Gastrocnemius medialis (tissue), 4 donors: ENCODE measurements around the gene SGCA. TPM values are rescaled to one million over a fixed set of nuclear protein-coding genes. Genes with fewer than 3 reads are reported as not detected.

ENCODE experiments used
- ATAC-seq, 2 donors: fragments of 150-250 bp; one replicate each; pipeline ENCODE4 v1.9.1; 2016
- DNase-seq, 2 donors: peaks; one replicate each; pipeline ENCODE4 v3.0.0-alpha.2; 2019
- H3K27ac ChIP-seq, 4 donors: fragments of 200-600 bp; sonication (generic); 1 replicate in 1 of 4; 2 replicates in 3 of 4; pipeline ENCODE4 v1.5.1; 2016 to 2018; ENCODE audit warnings: mild to moderate bottlenecking in 2 of 4, moderate library complexity in 1 of 4
- H3K27me3 ChIP-seq, 3 donors: fragments of 200-600 bp; sonication (generic) in 2 of 3; 1 replicate in 1 of 3; 2 replicates in 2 of 3; pipeline versions ENCODE4 v1.5.1 to v1.6.0; 2016 to 2019; ENCODE audit warnings: mild to moderate bottlenecking in 1 of 3, moderate library complexity in 1 of 3
- H3K36me3 ChIP-seq, 2 donors: fragments of 200-600 bp; sonication (generic) in 1 of 2; one replicate each; pipeline ENCODE4 v1.5.1; 2017 to 2018
- H3K4me1 ChIP-seq, 2 donors: fragments of 200-600 bp; sonication (generic) in 1 of 2; one replicate each; pipeline ENCODE4 v1.5.1; 2016 to 2017; ENCODE audit warnings: mild to moderate bottlenecking in 2 of 2
- H3K4me3 ChIP-seq, 4 donors: fragments of 200-600 bp; sonication (generic) in 3 of 4; 1 replicate in 1 of 4; 2 replicates in 3 of 4; pipeline ENCODE4 v1.5.1; 2016 to 2019; ENCODE audit warnings: mild to moderate bottlenecking in 2 of 4
- H3K9me3 ChIP-seq, 3 donors: fragments of 200-600 bp; sonication (generic) in 2 of 3; 1 replicate in 1 of 3; 2 replicates in 2 of 3; pipeline ENCODE4 v1.5.1; 2016 to 2019
- CTCF ChIP-seq, 5 experiments: fragments of 450-650 bp in 3 of 5; fragments of 200-600 bp in 2 of 5; sonication (generic) in 2 of 5; IDR thresholded peaks in 4 of 5; conservative IDR thresholded peaks in 1 of 5; 1 replicate in 4 of 5; 2 replicates in 1 of 5; pipeline ENCODE4 v1.5.1; 2016 to 2019; ENCODE audit warnings: antibody characterized with exemption in 5 of 5, mild to moderate bottlenecking in 3 of 5, moderate library complexity in 3 of 5
- POLR2A ChIP-seq, 2 donors: fragments of 450-650 bp; IDR thresholded peaks; one replicate each; pipeline ENCODE4 v1.6.1; 2017; ENCODE audit warnings: antibody characterized with exemption in 2 of 2, mild to moderate bottlenecking in 2 of 2, moderate library complexity in 2 of 2
- in situ Hi-C, 4 donors: fragments of 200-750 bp; cut with MboI; loops; one replicate each; pipeline versions ENCODE4 v1.15.0 to v1.8.0; 2017; ENCODE audit warnings: low sequenced_read_pairs in 4 of 4
- intact Hi-C: fragments of 100-400 bp; cut with DNase I; formaldehyde crosslinking; loops from one replicate; pipeline ENCODE4 v1.15.1; 2023; ENCODE audit warnings: low total_unique reads
- total RNA-seq, 4 donors: library from RNA; depleted of rRNA; stranded (reverse); fragments of >200 nt; gene quantifications; one replicate each; pipeline versions ENCODE4 v1.1.0 to v1.2.3, GENCODE V29; 2016

The SGCA gene
- total RNA-seq, 4 donors from 2014 or later = 227 to 385 (median 292) TPM

- H3K27me3 ChIP-seq = peaks cover 2 to 8% (median 6%) of the 10 kb centered on the region in 3 donors
- H3K36me3 ChIP-seq = no peaks in the 10 kb centered on the region
- peaks cover 0 to 8% of the 10 kb centered on the region in 2 donors for H3K4me1 ChIP-seq
- DNase-seq (no peak), ATAC-seq (no peak)
- intact Hi-C loops = no loop called here
- H3K9me3 ChIP-seq = no peaks in the 10 kb centered on the region
- in situ Hi-C loops = no loop called here
- TF ChIP-seq POLR2A (IDR thresholded peaks at IDR 0.05) (no peak), CTCF (IDR thresholded peaks at IDR 0.05 in 4 of 5, conservative IDR thresholded peaks at IDR 0.05 in 1 of 5) (no peak)
- no peak overlapping the region for H3K4me3 ChIP-seq
- H3K27ac ChIP-seq = peak overlapping the region in 3 of 4 donors; percentile 15 to 34 (median 18)
Measured at GRCh38 chr17:50196036-50196435, 30.2 kb downstream of the SGCA start.

- ATAC-seq (peak in 1 of 2 donors; percentile 19), DNase-seq (peak in 1 of 2 donors; percentile 56)
- intact Hi-C loops (no loop called here), in situ Hi-C loops (no loop called here)
- Histone ChIP-seq H3K36me3 (no peaks in the 10 kb centered on the region), H3K27me3 (peaks cover 10 to 16% (median 14%) of the 10 kb centered on the region in 3 donors), H3K27ac (peak overlapping the region in 2 of 4 donors; percentile 15 to 34), H3K4me1 (peaks cover 0 to 8% of the 10 kb centered on the region in 2 donors), H3K4me3 (no peak overlapping the region), H3K9me3 (no peaks in the 10 kb centered on the region)
- no peak for TF ChIP-seq CTCF (IDR thresholded peaks at IDR 0.05 in 4 of 5, conservative IDR thresholded peaks at IDR 0.05 in 1 of 5)
- TF ChIP-seq POLR2A (IDR thresholded peaks at IDR 0.05) = no peak
Measured at GRCh38 chr17:50196826-50197225, 31.0 kb downstream of the SGCA start.

GRCh38 chr17:50198026-50198669 is 32.3 kb downstream of the SGCA start:
- Histone ChIP-seq H3K4me3 (no peak overlapping the region), H3K27me3 (peaks cover 13 to 22% (median 17%) of the 10 kb centered on the region in 3 donors)
- TF ChIP-seq POLR2A (IDR thresholded peaks at IDR 0.05) (no peak), CTCF (IDR thresholded peaks at IDR 0.05 in 4 of 5, conservative IDR thresholded peaks at IDR 0.05 in 1 of 5) (peak in 3 of 5 experiments; percentile 44 to 57 (median 47))

GRCh38 chr17:50199211-50199802 is 33.5 kb downstream of the SGCA start:
- no peak overlapping the region for H3K4me3 ChIP-seq
- intact Hi-C loops (no loop called here), in situ Hi-C loops (no loop called here)
- TF ChIP-seq POLR2A (IDR thresholded peaks at IDR 0.05) = no peak
- no peak for TF ChIP-seq CTCF (IDR thresholded peaks at IDR 0.05 in 4 of 5, conservative IDR thresholded peaks at IDR 0.05 in 1 of 5)
- H3K27ac ChIP-seq = peak overlapping the region in 1 of 4 donors; percentile 76
- no peaks in the 10 kb centered on the region for H3K9me3 ChIP-seq
- DNase-seq = no peak
- H3K4me1 ChIP-seq = peaks cover 0 to 8% of the 10 kb centered on the region in 2 donors
- H3K27me3 ChIP-seq = peaks cover 13 to 22% (median 17%) of the 10 kb centered on the region in 3 donors
- no peaks in the 10 kb centered on the region for H3K36me3 ChIP-seq
- no peak for ATAC-seq

More at GRCh38 chr17:50198026-50198669, 32.3 kb downstream of the SGCA start:
- peaks cover 0 to 8% of the 10 kb centered on the region in 2 donors for H3K4me1 ChIP-seq
- DNase-seq (no peak), ATAC-seq (no peak)
- H3K27ac ChIP-seq = peak overlapping the region in 1 of 4 donors; percentile 16
- H3K36me3 ChIP-seq = no peaks in the 10 kb centered on the region
- in situ Hi-C loops (no loop called here), intact Hi-C loops (no loop called here)
- no peaks in the 10 kb centered on the region for H3K9me3 ChIP-seq
